GM20000 (cell line): ENCODE data around the gene SERPINB12.

Experiments used
- DNase-seq: peaks from one replicate; pipeline ENCODE4 v3.0.0; 2012; ENCODE audit warnings: low spot score
- CTCF ChIP-seq: IDR thresholded peaks from 2 replicates; pipeline ENCODE4 v1.5.1; 2012; ENCODE audit warnings: mild to moderate bottlenecking, control low read depth; ENCODE audit errors: extremely low read depth, missing control alignments

Gene SERPINB12

GRCh38 chr18:63567276-63567675, 25.1 kb downstream of the SERPINB12 start:
- no peak for DNase-seq
- no peak for TF ChIP-seq CTCF

GRCh38 chr18:63567825-63568224, 25.7 kb downstream of the SERPINB12 start:
- TF ChIP-seq CTCF, result no peak
- DNase-seq, result no peak

GRCh38 chr18:63570721-63571120, 28.6 kb downstream of the SERPINB12 start:
- no peak for TF ChIP-seq CTCF
- no peak for DNase-seq

DNA sequence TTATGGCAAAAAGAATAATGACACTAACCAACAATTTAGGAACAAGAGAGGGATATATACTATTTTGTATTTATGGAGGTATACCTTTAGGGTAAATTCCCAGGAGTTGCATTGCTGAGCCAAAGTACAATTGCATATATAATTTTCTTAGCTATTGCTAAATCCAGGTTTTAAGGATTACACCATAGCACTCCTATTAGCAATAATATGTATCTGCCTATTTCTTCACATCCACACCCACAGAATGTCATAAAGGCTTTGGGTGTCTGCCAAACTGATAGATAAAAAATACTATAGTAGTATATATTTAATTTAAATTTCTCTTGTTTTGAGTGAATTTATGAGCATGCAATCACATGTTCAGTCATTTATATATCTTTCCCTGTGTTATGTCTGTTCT, 33.5 kb downstream of the SERPINB12 start:
- TF ChIP-seq CTCF, result no peak
- no peak for DNase-seq

- peak; percentile 35 for DNase-seq
- peak; percentile 37 for TF ChIP-seq CTCF
These were observed 36.3 kb downstream of the SERPINB12 start for GRCh38 chr18:63578357-63578958.

GRCh38 chr18:63579616-63580015, 37.4 kb downstream of the SERPINB12 start:
- TF ChIP-seq CTCF, result no peak
- no peak for DNase-seq

DNA sequence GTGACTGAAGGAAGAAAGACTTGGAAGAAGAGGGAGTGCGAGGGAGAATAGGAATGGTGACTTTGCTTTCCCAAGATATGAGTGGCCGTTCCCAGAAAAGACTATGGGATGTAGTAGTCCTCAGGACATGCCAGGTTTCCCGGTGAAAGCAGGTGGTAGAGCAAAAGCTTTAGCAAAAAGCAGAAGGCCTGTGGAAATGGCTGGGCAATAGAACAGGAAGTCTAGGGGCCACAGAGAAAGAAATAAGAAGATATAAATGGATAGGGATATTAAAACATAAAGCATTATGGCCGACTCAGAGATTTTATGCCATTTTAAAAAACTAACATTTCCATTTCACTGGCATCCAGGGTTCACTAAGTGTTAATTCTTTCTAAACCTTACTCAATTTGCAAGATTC, 43.8 kb downstream of the SERPINB12 start:
- TF ChIP-seq CTCF, result no peak
- no peak for DNase-seq
